Dedifferentiated amniotic fluid mesenchymal stem cell (primary cell): ENCODE measurements around the gene HSF2BP.
"Not testable (repeated sequence)": the region's sequence is repeated elsewhere in the genome, so short reads cannot be mapped to it uniquely, and the experiment has no call there.

Experiments
- DNase-seq: peaks from one replicate; pipeline ENCODE4 v3.0.0-alpha.2; 2016; ENCODE audit errors: extremely low spot score

HSF2BP gene

GRCh38 chr21:43597540-43598250 lies 61.6 kb downstream of the HSF2BP start:
- no peak for DNase-seq

- no peak for DNase-seq
These were observed 62.2 kb downstream of the HSF2BP start for GRCh38 chr21:43597052-43597451.

- no peak for DNase-seq
These were observed 62.7 kb downstream of the HSF2BP start for GRCh38 chr21:43596616-43597015.

GRCh38 chr21:43595769-43596168 lies 63.5 kb downstream of the HSF2BP start:
- DNase-seq: not testable (repeated sequence)

GRCh38 chr21:43593078-43593477 lies 66.2 kb downstream of the HSF2BP start:
- DNase-seq: no peak

GRCh38 chr21:43591571-43591970 lies 67.7 kb downstream of the HSF2BP start:
- DNase-seq: no peak

- no peak for DNase-seq
These were observed 69.1 kb downstream of the HSF2BP start for GRCh38 chr21:43590194-43590593.

GRCh38 chr21:43588957-43589356 lies 70.3 kb downstream of the HSF2BP start:
- no peak for DNase-seq

- peak; percentile 98 for DNase-seq
These were observed 73.3 kb downstream of the HSF2BP start for GRCh38 chr21:43585924-43586413.

- DNase-seq: no peak
These were observed 73.8 kb downstream of the HSF2BP start for GRCh38 chr21:43585514-43585913.

- no peak for DNase-seq
These were observed 77.8 kb downstream of the HSF2BP start for GRCh38 chr21:43581453-43581852.

GRCh38 chr21:43578677-43579303 lies 80.5 kb downstream of the HSF2BP start:
- peak; percentile 43 for DNase-seq

GRCh38 chr21:43575473-43575844 lies 83.8 kb downstream of the HSF2BP start:
- no peak for DNase-seq

GRCh38 chr21:43574741-43575472 lies 84.4 kb downstream of the HSF2BP start:
- no peak for DNase-seq

GRCh38 chr21:43573921-43574320 lies 85.4 kb downstream of the HSF2BP start:
- no peak for DNase-seq

GRCh38 chr21:43572446-43572845 lies 86.8 kb downstream of the HSF2BP start:
- DNase-seq: no peak

- no peak for DNase-seq
These were observed 87.3 kb downstream of the HSF2BP start for GRCh38 chr21:43571976-43572375.

GRCh38 chr21:43570195-43570594 lies 89.1 kb downstream of the HSF2BP start:
- DNase-seq: not testable (repeated sequence)

- DNase-seq: not testable (repeated sequence)
These were observed 96.8 kb downstream of the HSF2BP start for GRCh38 chr21:43562451-43562850.

- DNase-seq: not testable (repeated sequence)
These were observed 118.7 kb downstream of the HSF2BP start for GRCh38 chr21:43540561-43540960.

- DNase-seq: not testable (repeated sequence)
These were observed 136.7 kb downstream of the HSF2BP start for GRCh38 chr21:43522495-43523131.

GRCh38 chr21:43517701-43518100 lies 141.6 kb downstream of the HSF2BP start:
- DNase-seq: not testable (repeated sequence)
